ENCODE data around the gene LBX2.

Gene LBX2

GRCh38 chr2:74457129-74457548 is 42.3 kb downstream of the LBX2 start:
- DNase-seq (ENCODE audit: low read depth): no peak

GRCh38 chr2:74454654-74455511 is 44.5 kb downstream of the LBX2 start, which contains the start of gene INO80B:
Gene INO80B (plus strand): TSS chr2:74455087. CDS start chr2:74455117, 30 bp downstream.
- peak; percentile 98 for DNase-seq (ENCODE audit: low read depth)

GRCh38 chr2:74450570-74451190 is 48.7 kb downstream of the LBX2 start:
- DNase-seq (ENCODE audit: low read depth): no peak

- DNase-seq (ENCODE audit: low read depth): no peak
These were observed 50.6 kb downstream of the LBX2 start for GRCh38 chr2:74448771-74449170.

Data from amniotic epithelial cell (primary cell).